ENCODE results near the gene SDF4.

- TF ChIP-seq CTCF (IDR thresholded peaks at IDR 0.05): no peak
- TF ChIP-seq POLR2AphosphoS5 (IDR thresholded peaks at IDR 0.05): no peak
Measured at GRCh38 chr1:1171161-1171545, 60.6 kb downstream of the SDF4 start.
